LHCN-M2 (cell line): ENCODE measurements around the gene NOTCH4. TPM values are rescaled to one million over a fixed set of nuclear protein-coding genes. Genes with fewer than 3 reads are reported as not detected.
"Not testable (repeated sequence)": the region's sequence is repeated elsewhere in the genome, so short reads cannot be mapped to it uniquely, and the experiment has no call there.

ENCODE experiments used
- DNase-seq: peaks from one replicate; pipeline ENCODE4 v3.0.0-alpha.2; 2012; ENCODE audit warnings: low read depth
- polyA plus RNA-seq: library from polyadenylated mRNA; unstranded; fragments of >200 nt; gene quantifications from one replicate; pipeline ENCODE4 v1.2.1, GENCODE V29; 2012; ENCODE audit warnings: missing spikeins
- total RNA-seq: library from RNA; depleted of rRNA; stranded (reverse); fragments of >200 nt; gene quantifications from 2 replicates; pipeline ENCODE4 v1.2.3, GENCODE V29; 2014; rRNA removed

NOTCH4 gene
- total RNA-seq: 0.26 and 1.1 TPM in 2 replicates
- 0.21 TPM for polyA plus RNA-seq

- DNase-seq: no peak
These were observed at the start of gene NOTCH4 for GRCh38 chr6:32223258-32224235. Gene NOTCH4, minus strand, starts transcription at chr6:32224067. Its CDS starts 139 bp downstream, at chr6:32223928.

GRCh38 chr6:32271429-32271828, 47.6 kb upstream of the NOTCH4 start:
- DNase-seq: no peak

GRCh38 chr6:32268459-32268858, 44.6 kb upstream of the NOTCH4 start:
- not testable (repeated sequence) for DNase-seq

- no peak for DNase-seq
These were observed 43.2 kb upstream of the NOTCH4 start for GRCh38 chr6:32267035-32267434.

GRCh38 chr6:32257262-32257661, 33.4 kb upstream of the NOTCH4 start:
- DNase-seq: not testable (repeated sequence)

GRCh38 chr6:32255199-32256153, 31.6 kb upstream of the NOTCH4 start:
- DNase-seq: peak; percentile 89

GRCh38 chr6:32254761-32255198, 30.9 kb upstream of the NOTCH4 start:
- DNase-seq: no peak

- DNase-seq: no peak
These were observed 28.6 kb upstream of the NOTCH4 start for GRCh38 chr6:32252331-32253009.

- DNase-seq: no peak
These were observed 25.4 kb upstream of the NOTCH4 start for GRCh38 chr6:32249262-32249661.

GRCh38 chr6:32247401-32247800, 23.5 kb upstream of the NOTCH4 start:
- no peak for DNase-seq

- DNase-seq: peak; percentile 72
These were observed 21.1 kb upstream of the NOTCH4 start for GRCh38 chr6:32244946-32245398.

- DNase-seq: peak; percentile 54
These were observed 20.4 kb upstream of the NOTCH4 start for GRCh38 chr6:32244270-32244669.

GRCh38 chr6:32242318-32242813, 18.5 kb upstream of the NOTCH4 start:
- DNase-seq: not testable (repeated sequence)

GRCh38 chr6:32240686-32241085, 16.8 kb upstream of the NOTCH4 start:
- DNase-seq: no peak

GRCh38 chr6:32239462-32239861, 15.6 kb upstream of the NOTCH4 start:
- DNase-seq: no peak

- no peak for DNase-seq
These were observed 11.1 kb upstream of the NOTCH4 start for GRCh38 chr6:32234934-32235333.

- no peak for DNase-seq
These were observed 2.6 kb upstream of the NOTCH4 start for GRCh38 chr6:32226434-32226833.

- DNase-seq: no peak
These were observed 829 bp upstream of the NOTCH4 start for GRCh38 chr6:32224696-32225095.

GRCh38 chr6:32222333-32223230, 1.3 kb downstream of the NOTCH4 start:
- no peak for DNase-seq

- DNase-seq: no peak
These were observed 3.8 kb downstream of the NOTCH4 start for GRCh38 chr6:32220021-32220420.
